22Rv1 (cell line): ENCODE data around the gene ABHD11.

Experiments used
- CTCF ChIP-seq: fragments of 450-650 bp; IDR thresholded peaks from 2 replicates; pipeline ENCODE4 v1.5.1; 2017; ENCODE audit warnings: mild to moderate bottlenecking
- ZFX ChIP-seq: fragments of 450-650 bp; IDR thresholded peaks from 2 replicates; pipeline ENCODE4 v1.6.1; 2017; ENCODE audit warnings: antibody characterized with exemption, borderline replicate concordance

GRCh38 chr7:73698410-73698809, 40.2 kb downstream of the ABHD11 start:
- no peak for TF ChIP-seq CTCF
- no peak for TF ChIP-seq ZFX
